Activated CD4-positive, alpha-beta T cell treated with anti-CD3 and anti-CD28 coated beads, Interleukin-2, amount 10 ng/mL, durations not matched to agents 24 days and 14 days (primary cell): ENCODE measurements around the gene EPHA4. TPM values are rescaled to one million over a fixed set of nuclear protein-coding genes. Genes with fewer than 3 reads are reported as not detected.

Experiments
- DNase-seq: peaks from one replicate; pipeline ENCODE4 v3.0.0; 2022
- H3K27ac Mint-ChIP-seq: one replicate; pipeline ENCODE4 v1.8.0; 2022; ENCODE audit warnings: mild to moderate bottlenecking, mixed read lengths
- H3K27me3 Mint-ChIP-seq: one replicate; pipeline ENCODE4 v1.8.0; 2022; ENCODE audit warnings: mixed read lengths
- H3K36me3 Mint-ChIP-seq: one replicate; pipeline ENCODE4 v1.8.0; 2022; ENCODE audit warnings: low read depth, mild to moderate bottlenecking, mixed read lengths
- H3K4me1 Mint-ChIP-seq: one replicate; pipeline ENCODE4 v1.8.0; 2021; ENCODE audit warnings: mixed read lengths
- H3K4me3 Mint-ChIP-seq: one replicate; pipeline ENCODE4 v1.8.0; 2022; ENCODE audit warnings: mild to moderate bottlenecking, moderate library complexity, mixed read lengths
- H3K9me3 Mint-ChIP-seq: one replicate; pipeline ENCODE4 v1.8.0; 2021; ENCODE audit warnings: mixed read lengths
- intact Hi-C: fragments of 100-400 bp; cut with micrococcal nuclease; formaldehyde crosslinking; loops from one replicate; pipeline ENCODE4 v1.15.1; 2023
- total RNA-seq: library from RNA; stranded (reverse); gene quantifications from 2 replicates; pipeline ENCODE4 v1.2.3, GENCODE V29; 2022

The EPHA4 gene
- total RNA-seq, 1 donor from 2014 or later = 0.63 TPM

DNA sequence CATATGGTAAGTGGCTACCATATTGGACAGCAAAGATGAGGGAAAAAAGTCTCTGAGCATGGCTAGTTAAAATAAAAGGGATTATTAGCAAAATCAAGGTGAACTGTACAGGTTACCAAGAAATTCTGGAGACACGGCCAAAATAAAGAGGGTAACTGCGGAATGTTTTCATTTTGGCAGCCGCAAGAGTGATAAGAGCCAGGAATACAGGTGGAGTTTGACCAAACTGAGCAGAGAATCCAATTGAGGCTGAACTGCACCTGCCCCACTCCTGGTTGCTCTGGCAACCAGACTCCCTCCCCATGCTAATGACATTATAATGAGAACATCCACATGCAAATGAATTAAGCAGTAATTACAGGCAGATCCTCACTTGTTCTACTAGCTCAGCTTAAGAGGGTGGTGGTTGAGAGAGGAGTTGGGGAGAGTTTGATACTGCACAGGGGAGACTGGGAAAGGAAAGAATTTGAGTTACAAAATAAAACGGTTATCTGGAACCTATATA, 18.8 kb upstream of the EPHA4 start:
- intact Hi-C loops = no loop called here
- Mint-ChIP-seq H3K4me1 (no peaks in the 10 kb centered on the region), H3K9me3 (no peaks in the 10 kb centered on the region), H3K27ac (no peak overlapping the region), H3K36me3 (no peaks in the 10 kb centered on the region), H3K27me3 (no peaks in the 10 kb centered on the region), H3K4me3 (no peak overlapping the region)
- DNase-seq = no peak

DNA sequence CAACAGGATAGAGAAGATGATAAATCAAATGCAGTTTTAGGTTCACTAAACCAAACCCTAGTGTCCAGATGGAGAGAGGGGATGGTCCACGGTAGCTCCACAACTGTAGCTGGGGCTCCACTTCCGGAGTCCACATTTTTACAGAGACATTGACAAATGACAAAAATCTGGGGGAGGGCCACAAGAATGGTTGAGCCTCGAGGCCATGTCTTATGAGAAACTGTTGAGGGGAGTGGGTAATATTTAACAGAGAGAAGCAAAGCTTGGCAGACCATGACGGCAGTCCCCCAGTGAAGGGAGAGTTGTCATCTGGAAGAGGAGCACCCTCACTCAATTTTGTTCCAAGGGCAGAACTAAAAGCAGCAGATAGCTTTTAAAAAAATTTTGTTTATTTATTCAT, 17.6 kb upstream of the EPHA4 start:
- DNase-seq = no peak
- no peaks in the 10 kb centered on the region for H3K27me3 Mint-ChIP-seq
- no peaks in the 10 kb centered on the region for H3K4me1 Mint-ChIP-seq
- intact Hi-C loops = no loop called here
- no peaks in the 10 kb centered on the region for H3K9me3 Mint-ChIP-seq
- no peak overlapping the region for H3K27ac Mint-ChIP-seq
- H3K4me3 Mint-ChIP-seq = no peak overlapping the region
- H3K36me3 Mint-ChIP-seq = no peaks in the 10 kb centered on the region

DNA sequence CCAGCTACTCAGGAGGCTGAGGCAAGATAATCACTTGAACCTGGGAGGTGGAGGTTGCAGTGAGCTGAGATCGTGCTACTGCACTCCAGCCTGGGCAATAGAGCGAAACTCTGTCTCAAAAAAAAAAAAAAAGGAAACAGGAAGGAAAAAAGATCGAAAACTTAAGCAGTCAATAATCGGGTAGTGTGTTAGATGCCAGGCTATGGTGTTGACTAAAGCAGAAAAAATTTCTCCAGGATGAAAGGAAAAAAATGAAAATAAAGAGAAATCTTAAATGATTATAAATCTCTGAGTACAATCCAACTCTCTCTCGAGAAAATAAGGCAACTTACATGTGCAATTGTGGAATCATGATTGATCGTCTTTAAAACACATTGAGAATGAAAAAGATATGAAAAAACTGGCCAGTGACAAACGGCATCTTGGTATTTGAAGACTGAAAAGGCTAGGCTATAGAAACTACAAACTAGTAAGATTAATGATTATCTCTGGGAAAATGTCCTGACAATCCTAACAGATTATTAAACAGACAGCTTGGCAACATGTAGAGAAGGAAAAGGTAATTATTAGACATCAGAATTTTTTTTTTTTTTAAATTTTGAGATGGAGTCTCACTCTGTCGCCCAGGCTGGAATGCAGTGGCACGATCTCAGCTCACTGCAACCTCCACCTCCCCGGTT, 16.3 kb upstream of the EPHA4 start:
- H3K36me3 Mint-ChIP-seq = no peaks in the 10 kb centered on the region
- intact Hi-C loops = no loop called here

GRCh38 chr2:221581986-221582385, 9.9 kb upstream of the EPHA4 start:
- Mint-ChIP-seq H3K4me3 (no peak overlapping the region), H3K27me3 (peaks cover 26% of the 10 kb centered on the region), H3K9me3 (no peaks in the 10 kb centered on the region), H3K36me3 (no peaks in the 10 kb centered on the region), H3K4me1 (no peaks in the 10 kb centered on the region), H3K27ac (no peak overlapping the region)
- no peak for DNase-seq
- intact Hi-C loops = no loop called here

More for the DNA sequence above, 16.3 kb upstream of the EPHA4 start:
- Mint-ChIP-seq H3K4me1 (no peaks in the 10 kb centered on the region), H3K27ac (no peak overlapping the region), H3K4me3 (no peak overlapping the region), H3K9me3 (no peaks in the 10 kb centered on the region), H3K27me3 (peaks cover 5% of the 10 kb centered on the region)
- no peak for DNase-seq

- Mint-ChIP-seq H3K27ac (no peak overlapping the region), H3K9me3 (no peaks in the 10 kb centered on the region), H3K36me3 (peaks cover 3% of the 10 kb centered on the region), H3K4me1 (peaks cover 27% of the 10 kb centered on the region), H3K27me3 (peaks cover 56% of the 10 kb centered on the region), H3K4me3 (peak overlapping the region; percentile 86)
- intact Hi-C loops = loop anchor here (5.0 to 10.0 kb wide), 5 partner anchors 72 to 1839 kb away; no protein-coding TSS in a partner anchor
- no peak for DNase-seq
Observed at GRCh38 chr2:221574231-221574570, 2.1 kb upstream of the EPHA4 start.

GRCh38 chr2:221573430-221574230, 1.5 kb upstream of the EPHA4 start:
- H3K9me3 Mint-ChIP-seq = no peaks in the 10 kb centered on the region

DNA sequence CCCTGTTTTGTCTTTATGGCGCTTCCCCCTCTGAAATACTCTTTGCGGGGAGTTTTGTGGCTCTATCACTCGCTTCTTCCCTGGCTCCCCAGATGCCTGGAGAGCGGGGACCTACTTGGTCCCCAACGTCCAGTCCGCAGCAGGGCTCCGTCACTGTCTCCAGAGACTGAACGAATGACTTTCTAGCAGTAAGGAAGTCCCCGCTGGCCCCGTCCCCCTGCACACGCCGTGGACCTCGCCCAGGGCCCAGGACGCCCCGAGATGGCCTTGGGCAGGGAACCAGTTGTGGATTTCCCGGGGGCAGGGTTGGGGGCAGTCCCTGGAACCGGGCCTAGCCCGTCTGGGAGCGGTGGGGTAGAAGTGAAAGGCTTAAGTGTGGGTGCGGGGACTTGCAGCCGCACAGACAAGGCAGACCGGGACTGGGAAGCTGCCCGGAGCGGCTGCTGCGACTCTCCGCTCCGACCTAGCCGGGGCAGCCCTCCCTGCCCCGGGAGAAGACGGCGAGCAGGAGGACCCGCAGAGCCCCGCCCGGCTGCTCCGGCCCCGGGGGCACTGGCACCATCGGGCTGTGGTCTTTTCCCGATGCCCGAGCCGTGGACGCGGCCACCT, 821 bp upstream of the EPHA4 start:
- no peak overlapping the region for H3K27ac Mint-ChIP-seq
- DNase-seq = peak; percentile 79
- H3K36me3 Mint-ChIP-seq = peaks cover 6% of the 10 kb centered on the region
- H3K9me3 Mint-ChIP-seq = no peaks in the 10 kb centered on the region
- peaks cover 28% of the 10 kb centered on the region for H3K4me1 Mint-ChIP-seq
- H3K4me3 Mint-ChIP-seq = peak overlapping the region; percentile 84
- peaks cover 65% of the 10 kb centered on the region for H3K27me3 Mint-ChIP-seq
- intact Hi-C loops = loop anchor here (1.0 to 10.0 kb wide), 6 partner anchors 71 to 1838 kb away; no protein-coding TSS in a partner anchor

More at GRCh38 chr2:221573430-221574230, 1.5 kb upstream of the EPHA4 start:
- H3K27ac Mint-ChIP-seq = peak overlapping the region; percentile 29
- intact Hi-C loops = loop anchor here (1.0 to 10.0 kb wide), 6 partner anchors 71 to 1839 kb away; no protein-coding TSS in a partner anchor
- H3K36me3 Mint-ChIP-seq = peaks cover 5% of the 10 kb centered on the region
- peak; percentile 95 for DNase-seq
- H3K27me3 Mint-ChIP-seq = peaks cover 62% of the 10 kb centered on the region
- peaks cover 28% of the 10 kb centered on the region for H3K4me1 Mint-ChIP-seq
- peak overlapping the region; percentile 86 for H3K4me3 Mint-ChIP-seq

DNA sequence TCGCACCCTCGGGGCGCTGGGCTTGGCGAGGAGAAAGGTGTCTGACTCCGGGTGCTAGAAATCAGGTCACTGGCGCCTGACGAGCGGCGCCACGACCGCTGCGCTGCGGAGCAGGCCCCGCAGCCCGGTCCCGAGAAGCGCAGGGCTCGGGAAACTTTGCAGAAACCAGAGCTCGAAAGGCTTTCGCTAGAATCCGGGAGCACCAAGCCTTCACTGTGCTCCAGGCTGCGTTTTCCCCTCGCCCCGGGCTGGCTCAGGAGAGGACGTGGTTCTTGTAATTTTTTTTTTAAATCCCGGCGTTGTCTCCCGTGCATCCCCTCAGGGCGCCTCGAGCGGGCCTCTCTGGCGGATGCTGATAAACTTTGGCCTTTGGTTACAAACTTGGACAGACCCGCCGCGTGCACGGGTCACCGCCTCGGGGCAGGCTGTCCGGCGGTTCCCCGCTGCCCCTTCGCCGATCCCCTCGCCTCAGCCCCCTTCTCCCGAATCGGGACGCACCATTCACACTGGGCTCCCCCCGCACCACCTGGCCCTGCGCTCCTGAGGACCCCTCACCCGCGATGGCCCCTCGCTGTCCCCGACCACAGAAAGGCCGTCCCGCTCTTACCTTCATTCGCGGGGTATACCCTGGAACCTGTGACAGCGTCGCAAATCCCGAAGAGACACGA, 419 bp downstream of the EPHA4 start:
- intact Hi-C loops = loop anchor here (1.0 to 10.0 kb wide), 6 partner anchors 53 to 1837 kb away; no protein-coding TSS in a partner anchor
- peaks cover 28% of the 10 kb centered on the region for H3K4me1 Mint-ChIP-seq
- H3K36me3 Mint-ChIP-seq = peaks cover 8% of the 10 kb centered on the region
- peak overlapping the region; percentile 68 for H3K27ac Mint-ChIP-seq
- no peaks in the 10 kb centered on the region for H3K9me3 Mint-ChIP-seq
- DNase-seq = peak; percentile 81
- peaks cover 66% of the 10 kb centered on the region for H3K27me3 Mint-ChIP-seq
- H3K4me3 Mint-ChIP-seq = peak overlapping the region; percentile 84

DNA sequence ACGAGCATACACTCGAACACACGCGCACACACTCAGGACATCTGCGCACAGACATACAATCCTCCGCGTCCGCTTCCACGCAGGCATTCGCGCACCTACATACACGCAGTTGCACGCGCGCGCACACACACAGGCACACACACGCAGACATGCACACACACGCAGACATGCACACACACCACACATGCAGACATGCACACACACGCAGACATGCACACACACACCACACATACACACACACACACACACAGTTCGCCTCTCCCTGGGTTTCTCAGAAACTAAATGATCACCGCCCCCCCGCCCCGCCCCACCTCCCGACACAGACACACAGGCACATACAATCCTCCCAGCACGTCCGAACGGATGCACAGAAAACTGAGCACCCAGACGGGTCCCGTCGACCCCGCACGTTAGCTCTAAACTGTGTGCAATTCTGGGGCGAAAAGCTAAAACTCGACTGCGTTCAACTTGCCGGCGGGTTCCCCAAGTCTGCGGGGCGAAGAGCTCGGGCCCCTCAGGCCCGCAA, 1.0 kb downstream of the EPHA4 start:
- H3K27ac Mint-ChIP-seq = peak overlapping the region; percentile 23
- intact Hi-C loops = loop anchor here (1.0 to 10.0 kb wide), 6 partner anchors 53 to 1836 kb away; no protein-coding TSS in a partner anchor
- H3K36me3 Mint-ChIP-seq = peaks cover 8% of the 10 kb centered on the region
- H3K9me3 Mint-ChIP-seq = no peaks in the 10 kb centered on the region
- H3K27me3 Mint-ChIP-seq = peaks cover 65% of the 10 kb centered on the region
- peak overlapping the region; percentile 84 for H3K4me3 Mint-ChIP-seq
- DNase-seq = no peak
- H3K4me1 Mint-ChIP-seq = peaks cover 28% of the 10 kb centered on the region

DNA sequence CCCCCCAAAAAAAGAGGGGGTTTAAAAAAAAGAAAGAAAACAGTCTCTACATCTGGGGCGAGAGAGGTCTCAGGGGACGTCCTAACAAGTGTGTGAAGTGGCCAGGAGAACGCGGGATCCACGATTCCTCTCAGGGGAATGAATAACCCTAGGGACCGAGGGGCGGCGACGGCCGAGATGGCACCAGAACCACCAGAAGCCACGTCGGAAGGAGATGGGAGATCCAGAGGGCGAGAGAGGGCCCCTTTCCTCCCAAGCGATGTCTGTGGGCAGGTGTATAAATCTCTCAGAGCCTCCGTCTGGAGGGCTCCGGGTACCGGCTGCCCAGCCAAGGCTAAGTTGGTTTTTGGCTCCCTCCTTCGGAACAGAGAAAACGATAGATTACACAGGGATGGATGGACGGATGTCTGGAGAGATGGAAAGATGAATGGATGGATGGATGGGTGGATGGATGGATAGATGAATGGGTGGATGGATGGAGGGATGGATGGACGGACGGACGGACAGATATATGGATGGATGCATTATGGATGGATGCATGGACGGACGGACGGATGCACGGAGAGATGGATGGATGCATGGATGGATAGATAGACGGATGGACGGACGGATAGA, 1.7 kb downstream of the EPHA4 start:
- no peaks in the 10 kb centered on the region for H3K9me3 Mint-ChIP-seq
- intact Hi-C loops = loop anchor here (5.0 to 10.0 kb wide), 5 partner anchors 68 to 1836 kb away; no protein-coding TSS in a partner anchor
- H3K27me3 Mint-ChIP-seq = peaks cover 68% of the 10 kb centered on the region
- peaks cover 8% of the 10 kb centered on the region for H3K36me3 Mint-ChIP-seq
- H3K27ac Mint-ChIP-seq = peak overlapping the region; percentile 5
- peak overlapping the region; percentile 84 for H3K4me3 Mint-ChIP-seq
- peak; percentile 75 for DNase-seq
- H3K4me1 Mint-ChIP-seq = peaks cover 28% of the 10 kb centered on the region

- peaks cover 28% of the 10 kb centered on the region for H3K4me1 Mint-ChIP-seq
- peaks cover 8% of the 10 kb centered on the region for H3K36me3 Mint-ChIP-seq
- intact Hi-C loops = loop anchor here (5.0 to 10.0 kb wide), 5 partner anchors 68 to 1835 kb away; no protein-coding TSS in a partner anchor
- H3K27ac Mint-ChIP-seq = no peak overlapping the region
- no peaks in the 10 kb centered on the region for H3K9me3 Mint-ChIP-seq
- DNase-seq = no peak
- H3K27me3 Mint-ChIP-seq = peaks cover 64% of the 10 kb centered on the region
- H3K4me3 Mint-ChIP-seq = peak overlapping the region; percentile 84
Observed at GRCh38 chr2:221569871-221570270, 2.2 kb downstream of the EPHA4 start.

DNA sequence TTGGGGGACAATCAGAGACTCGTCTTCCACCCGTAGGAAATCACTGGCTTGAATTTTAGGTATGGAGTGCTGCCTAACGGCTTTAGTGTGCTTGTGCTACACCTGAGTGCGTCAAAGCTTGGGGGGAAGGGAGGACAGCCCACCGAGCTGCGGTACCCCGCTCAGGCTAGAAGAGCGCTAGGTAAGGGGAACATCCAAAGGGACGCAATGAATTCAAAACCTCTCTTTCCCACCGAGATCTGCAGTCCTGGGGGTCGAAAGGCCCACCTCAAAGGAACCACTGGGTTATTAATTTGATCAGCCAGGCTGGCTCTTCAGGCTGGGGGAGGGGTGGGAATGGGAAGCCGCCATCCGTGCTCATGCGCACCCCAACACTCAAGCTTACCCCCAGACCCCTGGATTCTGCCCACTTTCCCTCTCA, 2.7 kb downstream of the EPHA4 start:
- peaks cover 60% of the 10 kb centered on the region for H3K27me3 Mint-ChIP-seq
- intact Hi-C loops = no loop called here
- H3K4me3 Mint-ChIP-seq = peak overlapping the region; percentile 3

More for the DNA sequence above, 2.7 kb downstream of the EPHA4 start:
- peaks cover 8% of the 10 kb centered on the region for H3K36me3 Mint-ChIP-seq
- H3K27ac Mint-ChIP-seq = no peak overlapping the region
- H3K4me1 Mint-ChIP-seq = peaks cover 28% of the 10 kb centered on the region
- H3K9me3 Mint-ChIP-seq = no peaks in the 10 kb centered on the region
- no peak for DNase-seq
